HG02798 (cell line): Measurements from ENCODE around the gene NXPH4.
A peak's percentile ranks its signal among the peaks of the same experiment; 100 is the strongest.

Experiments used
- ATAC-seq: cut with Tn5 transposase; IDR thresholded peaks from one replicate; pipeline ENCODE4 v1.9.1; 2021; ENCODE audit warnings: mild to moderate bottlenecking; ENCODE audit not compliant: unreplicated experiment, poor library complexity

The NXPH4 gene

DNA sequence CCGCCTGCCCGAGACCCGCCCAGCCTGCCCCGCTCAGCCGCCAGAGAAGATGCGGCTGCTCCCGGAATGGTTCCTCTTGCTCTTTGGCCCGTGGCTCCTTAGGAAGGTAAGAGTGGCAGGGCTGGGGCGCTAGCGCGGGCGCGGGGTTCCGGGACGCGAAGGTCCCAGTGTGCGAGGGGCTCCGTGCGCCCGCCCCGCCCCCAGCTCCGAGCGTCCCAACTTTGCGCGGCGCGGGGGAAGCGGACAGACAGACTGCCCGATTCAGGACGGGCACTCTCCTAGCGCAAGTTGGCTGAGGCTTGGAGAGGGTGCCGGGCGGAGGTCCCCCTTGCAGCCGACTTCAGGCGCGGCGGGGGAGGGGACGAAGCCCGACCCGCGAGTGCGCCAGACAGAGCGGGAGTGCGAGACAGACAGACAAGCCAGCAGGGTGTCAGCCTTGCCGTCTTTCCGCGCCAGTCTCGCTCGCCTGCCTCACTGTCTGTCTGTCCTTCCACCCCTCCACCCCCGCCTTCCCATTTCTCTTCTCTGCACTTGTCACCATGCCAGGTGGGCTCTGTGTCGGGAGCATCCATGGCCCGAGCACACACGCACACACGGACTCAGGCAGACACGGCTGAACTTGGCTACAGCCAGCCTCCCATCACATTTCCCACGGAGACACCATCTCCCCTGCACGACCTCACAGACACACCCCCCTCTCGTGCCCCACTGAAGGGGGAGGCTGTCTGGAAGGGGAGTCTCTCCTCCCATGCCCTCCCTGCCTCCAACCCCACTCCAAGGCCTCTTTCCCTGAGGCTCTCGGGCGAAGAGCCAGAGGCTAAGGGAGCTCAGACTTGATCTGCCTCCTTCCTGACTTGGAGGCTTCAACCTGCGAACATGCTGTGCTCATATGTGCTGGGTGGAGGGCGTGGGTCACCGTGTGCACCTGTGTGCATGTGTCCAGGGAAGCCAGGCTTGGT lies 606 bp downstream of the NXPH4 start:
- ATAC-seq = no peak

GRCh38 chr12:57218030-57218853 lies 1.6 kb downstream of the NXPH4 start:
- ATAC-seq = no peak

- no peak for ATAC-seq
Observed at GRCh38 chr12:57219205-57219992, 2.8 kb downstream of the NXPH4 start.

GRCh38 chr12:57219993-57220754 lies 3.6 kb downstream of the NXPH4 start:
- ATAC-seq = no peak

DNA sequence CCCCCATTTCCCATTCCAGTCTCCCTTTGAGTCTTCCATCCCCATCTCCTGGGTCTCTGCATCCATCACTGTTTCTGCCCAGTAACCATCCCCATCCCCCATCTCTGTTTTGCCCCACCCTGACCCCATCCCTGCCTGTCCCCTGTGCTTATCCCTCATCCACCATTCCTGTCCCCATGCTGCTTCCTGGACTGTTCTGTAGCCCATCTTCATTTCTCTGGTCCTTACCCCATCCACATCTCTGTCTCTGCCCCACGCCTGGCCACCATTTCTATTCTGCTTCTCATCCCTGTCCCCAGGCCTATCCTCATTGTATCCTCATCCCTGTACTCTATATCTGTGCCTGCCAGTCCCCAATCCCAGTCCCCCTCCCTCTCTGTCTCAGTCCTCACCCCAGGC lies 4.2 kb downstream of the NXPH4 start:
- no peak for ATAC-seq

DNA sequence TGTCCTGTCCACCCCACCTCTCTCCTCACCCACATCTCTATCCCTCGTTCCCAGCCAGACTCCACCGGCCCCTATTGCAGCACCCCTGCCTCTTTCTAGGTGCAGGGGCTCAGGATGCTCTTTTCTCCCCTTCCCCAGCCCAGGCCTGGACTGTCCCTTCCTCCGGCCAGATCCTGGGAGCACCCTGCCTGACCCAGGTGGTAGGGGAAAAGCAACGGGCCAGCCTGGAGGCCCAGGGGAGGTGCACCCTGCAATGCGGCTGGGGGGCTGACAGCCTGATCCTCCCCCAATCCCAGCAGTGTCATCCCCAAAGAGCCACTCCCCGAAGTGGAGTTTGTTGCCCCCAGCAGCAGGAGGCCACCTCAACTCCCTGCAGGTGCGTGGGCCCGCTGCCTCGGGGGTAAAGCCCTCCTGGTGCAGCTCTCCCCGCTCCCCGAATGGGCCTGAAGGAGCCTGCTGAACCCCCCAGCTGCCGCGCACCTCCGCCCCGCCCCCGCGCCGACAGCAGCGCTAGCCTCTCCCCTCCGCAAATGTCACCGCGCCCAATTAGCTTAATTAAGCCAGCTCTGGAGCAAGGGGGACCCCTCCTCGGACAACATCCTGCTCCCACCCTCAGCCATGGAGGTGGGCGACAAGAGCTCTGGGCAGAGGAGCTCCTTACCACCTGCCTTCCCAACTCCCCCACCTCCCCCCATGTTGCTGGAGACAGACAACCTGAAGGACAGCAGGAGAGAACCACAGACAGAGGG lies 4.7 kb downstream of the NXPH4 start:
- ATAC-seq = no peak

DNA sequence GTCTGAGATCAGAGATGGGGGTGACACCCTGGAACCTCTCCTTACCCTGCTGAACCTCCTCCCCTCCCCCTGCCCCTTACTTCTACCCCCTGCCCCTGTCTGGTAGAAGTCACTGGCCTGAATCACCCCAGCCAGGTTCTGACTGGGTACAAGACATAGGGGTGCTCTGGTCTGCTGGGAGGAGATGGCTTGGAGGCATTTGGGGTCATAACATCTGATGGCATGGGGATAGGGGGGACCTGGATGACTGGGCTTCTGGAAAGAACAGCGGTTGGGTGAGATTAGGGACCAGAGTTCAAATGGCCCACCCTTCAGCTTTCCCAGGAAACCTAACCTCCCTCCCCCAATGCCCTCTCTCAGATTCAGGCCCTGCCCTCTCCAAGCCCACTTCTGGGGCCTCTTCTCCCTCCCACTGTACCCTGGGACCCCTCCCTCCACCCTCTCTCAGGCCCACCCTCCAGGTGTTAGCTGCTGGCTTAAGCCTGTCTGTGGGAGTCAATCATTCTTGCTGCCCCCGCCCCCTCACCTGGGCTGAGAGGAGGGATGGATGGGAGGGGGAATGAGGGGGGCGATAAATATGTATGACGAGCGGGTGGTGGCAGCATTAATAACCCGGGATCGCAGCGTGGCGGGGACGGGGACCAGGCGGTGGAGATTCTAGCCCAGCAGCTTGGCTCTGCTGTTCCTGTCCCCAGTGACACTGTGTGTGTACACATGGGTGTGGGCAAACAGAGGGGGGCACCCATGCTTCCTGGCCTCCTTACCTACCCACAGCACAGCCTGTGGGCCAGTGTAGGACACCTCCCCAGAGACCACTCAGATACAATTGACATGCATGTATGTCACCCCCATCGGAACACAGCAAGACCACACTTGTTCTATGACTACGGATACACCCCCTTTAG lies 5.9 kb downstream of the NXPH4 start:
- ATAC-seq = no peak

DNA sequence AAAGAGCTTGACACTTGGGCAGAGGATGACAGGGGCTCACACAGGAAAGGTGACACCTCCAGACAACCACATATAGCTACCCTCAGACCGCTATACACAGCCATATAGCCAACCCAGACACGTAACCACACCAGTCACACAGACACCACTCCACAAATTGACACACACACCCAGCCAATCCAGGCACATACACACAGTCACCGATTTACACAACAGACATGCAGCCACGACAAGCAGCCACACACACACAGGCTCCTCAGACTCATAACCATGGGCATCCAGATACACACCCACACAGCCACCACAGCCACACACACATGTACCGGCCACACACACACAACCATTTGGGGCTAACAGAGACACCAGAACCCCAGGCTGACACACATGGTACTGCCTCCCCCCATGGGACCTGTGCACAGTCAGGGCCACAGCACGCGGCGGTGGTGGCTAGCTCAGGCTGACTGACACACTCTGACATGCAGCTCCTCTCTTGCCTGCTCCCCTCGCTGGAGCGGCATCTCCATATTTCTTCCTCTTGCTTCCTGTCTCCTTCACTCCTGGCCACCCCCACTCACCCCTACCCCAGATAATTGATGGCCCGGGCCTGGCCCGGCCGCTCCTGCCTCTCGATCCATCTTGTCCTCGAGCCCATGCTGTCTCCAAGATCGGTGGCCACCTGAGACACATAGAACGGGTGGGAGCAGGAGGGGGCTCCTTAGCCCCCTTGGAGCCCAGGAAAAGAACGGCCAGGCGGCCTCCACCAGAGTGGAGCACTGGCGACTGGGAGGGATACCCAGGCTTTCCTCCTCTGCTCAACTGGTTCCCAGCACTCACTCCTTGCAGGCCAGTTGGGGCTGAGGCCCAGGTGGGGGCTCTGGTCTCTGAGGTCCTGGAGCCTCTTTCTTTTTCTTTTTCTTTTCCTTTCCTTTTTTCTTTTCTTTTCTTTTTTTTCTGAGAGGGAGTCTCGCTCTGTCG lies 6.9 kb downstream of the NXPH4 start:
- ATAC-seq = no peak

- no peak for ATAC-seq
Observed at GRCh38 chr12:57224278-57224972, 7.8 kb downstream of the NXPH4 start.

- ATAC-seq = no peak
Observed at GRCh38 chr12:57224973-57225679, 8.5 kb downstream of the NXPH4 start.

- no peak for ATAC-seq
Observed at GRCh38 chr12:57225680-57226210, 9.2 kb downstream of the NXPH4 start.

DNA sequence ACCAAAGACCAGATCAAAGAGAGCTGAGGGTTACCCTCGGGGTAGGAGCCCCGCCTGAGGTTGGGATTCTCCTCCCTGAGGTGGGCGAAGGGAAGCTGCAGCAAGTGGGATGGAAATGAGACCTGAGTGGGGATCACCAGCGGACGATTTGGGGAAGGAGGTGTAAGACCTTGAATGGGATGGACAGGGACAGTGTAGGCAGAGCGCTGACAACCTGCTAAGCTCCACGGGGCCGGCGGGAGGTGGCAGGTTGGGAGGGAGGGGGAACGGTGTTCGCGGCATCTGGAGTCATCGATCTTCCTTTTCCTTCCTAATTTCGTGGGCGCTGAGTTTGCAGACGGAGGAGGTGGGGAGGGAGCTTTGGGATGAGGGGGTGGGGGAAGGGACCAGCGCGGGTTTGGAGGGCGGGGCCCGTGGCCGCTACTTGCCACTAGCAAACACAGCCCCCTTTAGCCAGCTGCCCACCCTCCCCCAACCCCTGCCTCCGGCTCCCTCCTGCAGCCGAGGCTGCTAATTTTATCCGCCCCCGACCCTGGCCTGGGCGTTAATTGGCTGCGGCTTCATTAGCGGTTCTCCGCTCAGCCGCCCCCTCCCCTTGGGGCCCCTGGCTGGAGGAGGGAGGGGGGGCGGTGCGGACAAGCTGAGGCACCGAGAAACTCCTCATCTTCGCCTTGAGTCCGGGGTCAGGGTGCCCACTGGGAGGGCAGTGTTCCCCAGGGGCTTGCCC lies 10.2 kb downstream of the NXPH4 start:
- no peak for ATAC-seq

DNA sequence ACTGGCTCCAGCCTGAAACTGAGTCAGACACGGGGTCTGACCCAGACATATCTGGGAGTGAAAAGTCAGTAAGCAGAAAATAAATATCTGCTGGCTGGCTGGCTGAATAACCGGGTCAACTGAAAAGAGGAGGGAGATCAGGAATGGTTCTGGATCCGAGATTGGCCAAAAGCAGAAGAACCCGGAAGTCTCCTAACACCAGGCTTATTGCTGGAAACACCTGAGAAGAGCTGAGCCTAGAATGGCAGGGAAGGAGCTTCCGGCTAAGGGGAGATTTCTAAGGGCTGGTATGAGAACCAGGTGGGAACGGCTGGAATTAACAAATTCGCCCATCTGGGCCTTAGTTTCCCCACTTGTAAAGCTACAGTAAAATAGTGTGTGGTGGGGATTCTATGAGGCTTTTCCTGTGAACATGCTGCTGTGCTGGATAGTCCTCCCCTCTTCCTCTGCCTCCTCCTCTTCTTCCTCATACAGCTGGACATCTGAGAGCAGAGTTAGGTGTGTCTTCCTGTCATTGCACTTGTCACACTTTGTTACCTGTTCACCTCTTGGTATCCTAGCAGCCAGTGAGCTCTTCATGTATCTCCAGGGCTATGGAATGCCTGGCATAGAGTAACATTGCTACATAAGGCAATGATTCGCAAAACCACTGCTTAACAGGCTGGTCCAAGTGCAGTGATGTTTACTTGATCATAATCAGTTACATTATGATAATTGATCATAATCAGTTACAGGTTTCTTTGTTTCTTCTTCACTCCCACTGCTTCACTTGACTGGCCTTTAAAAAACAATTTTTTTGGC lies 10.9 kb downstream of the NXPH4 start:
- ATAC-seq = no peak

DNA sequence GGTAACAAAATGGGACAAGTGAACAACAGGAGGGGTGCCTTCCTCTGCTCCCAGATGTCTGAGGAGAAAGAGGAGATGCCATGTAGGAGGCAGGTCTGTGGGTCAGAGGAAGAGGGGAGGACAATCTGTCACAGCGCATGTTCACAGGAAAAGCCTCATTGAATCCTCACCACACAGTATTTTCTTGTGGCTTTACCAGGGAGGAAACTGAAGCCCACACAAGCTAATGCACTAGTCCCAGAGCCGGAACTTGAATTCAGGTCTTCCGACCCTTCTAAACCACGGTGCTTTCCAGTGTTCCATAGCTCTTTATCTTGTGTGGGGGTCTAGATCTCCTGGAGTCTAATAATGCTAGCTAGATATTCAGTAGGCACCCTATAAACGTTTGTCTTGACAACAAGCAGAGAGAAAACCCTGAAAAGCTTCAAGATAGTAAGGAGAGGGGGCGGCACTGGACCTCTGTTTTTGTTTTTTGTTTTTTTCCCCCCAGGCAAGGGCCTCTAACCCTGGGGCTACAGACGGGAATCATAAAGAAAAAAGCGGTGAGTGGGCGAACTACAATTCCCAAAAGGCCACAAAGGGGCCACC lies 12.5 kb downstream of the NXPH4 start:
- peak; percentile 7 for ATAC-seq
